HG02678 (cell line): Measurements from ENCODE around the gene ATP11A.
"Not testable (repeated sequence)": the region's sequence is repeated elsewhere in the genome, so short reads cannot be mapped to it uniquely, and the experiment has no call there.

ENCODE experiments used
- ATAC-seq: cut with Tn5 transposase; IDR thresholded peaks from one replicate; pipeline ENCODE4 v1.9.1; 2021; ENCODE audit warnings: mild to moderate bottlenecking, moderate library complexity; ENCODE audit not compliant: unreplicated experiment

The ATP11A gene

DNA sequence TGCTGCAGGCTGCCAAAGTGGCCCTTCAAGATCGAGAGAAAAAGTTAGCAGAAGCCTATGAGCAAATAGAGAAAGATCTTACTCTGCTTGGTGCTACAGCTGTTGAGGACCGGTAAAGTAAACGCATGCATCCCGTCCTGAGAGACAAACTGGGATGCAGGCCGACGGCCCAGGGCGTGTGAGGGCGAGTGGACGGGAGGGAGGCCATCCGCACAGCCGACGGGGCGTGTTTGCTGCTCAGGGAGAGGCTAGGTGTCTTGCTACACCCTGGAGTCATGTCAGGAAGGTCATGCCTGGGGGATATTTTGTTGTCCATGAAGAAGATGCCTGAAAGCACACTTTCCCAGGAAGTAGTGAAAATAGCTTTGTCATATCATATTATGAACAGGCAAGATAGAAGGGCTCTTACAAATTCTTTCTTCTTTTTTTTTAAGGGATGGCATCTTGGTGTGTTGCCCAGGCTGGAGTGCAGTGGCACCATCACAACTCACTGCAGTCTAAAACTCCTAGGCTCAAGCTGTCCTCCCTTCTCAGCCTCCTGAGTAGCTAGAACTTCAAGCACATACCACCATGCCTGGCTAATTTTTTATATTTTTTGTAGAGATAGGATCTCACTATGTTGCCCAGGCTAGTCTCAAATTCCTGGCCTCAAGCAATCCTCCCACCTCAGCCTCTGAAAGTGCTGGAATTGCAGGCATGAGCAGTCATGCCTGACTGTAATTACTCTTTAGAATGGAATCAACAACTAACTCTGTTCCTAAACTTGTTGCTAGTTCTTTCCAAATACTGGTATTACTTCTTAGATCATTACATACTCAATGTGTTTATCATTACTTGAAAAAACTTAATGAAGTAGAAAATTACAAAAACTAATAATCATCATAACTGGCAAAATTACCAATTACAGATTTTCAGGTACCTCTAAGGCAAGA, 161.5 kb downstream of the ATP11A start:
- ATAC-seq = no peak

- ATAC-seq = no peak
These were observed 162.6 kb downstream of the ATP11A start for GRCh38 chr13:112852392-112852791.

GRCh38 chr13:112852808-112853207, 163.0 kb downstream of the ATP11A start:
- ATAC-seq = no peak

DNA sequence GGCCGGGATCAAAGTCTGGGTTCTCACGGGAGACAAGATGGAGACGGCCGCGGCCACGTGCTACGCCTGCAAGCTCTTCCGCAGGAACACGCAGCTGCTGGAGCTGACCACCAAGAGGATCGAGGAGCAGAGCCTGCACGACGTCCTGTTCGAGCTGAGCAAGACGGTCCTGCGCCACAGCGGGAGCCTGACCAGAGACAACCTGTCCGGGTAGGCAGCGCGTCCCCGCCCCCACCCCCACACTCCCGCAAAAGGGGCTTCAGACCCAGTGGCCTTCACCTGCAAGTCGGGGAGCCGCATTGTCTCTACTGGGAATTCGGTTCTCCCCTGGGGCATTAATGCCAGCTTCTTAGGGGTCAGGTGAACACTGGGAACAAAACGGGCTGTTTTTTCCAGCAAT, 164.5 kb downstream of the ATP11A start:
- ATAC-seq = no peak

DNA sequence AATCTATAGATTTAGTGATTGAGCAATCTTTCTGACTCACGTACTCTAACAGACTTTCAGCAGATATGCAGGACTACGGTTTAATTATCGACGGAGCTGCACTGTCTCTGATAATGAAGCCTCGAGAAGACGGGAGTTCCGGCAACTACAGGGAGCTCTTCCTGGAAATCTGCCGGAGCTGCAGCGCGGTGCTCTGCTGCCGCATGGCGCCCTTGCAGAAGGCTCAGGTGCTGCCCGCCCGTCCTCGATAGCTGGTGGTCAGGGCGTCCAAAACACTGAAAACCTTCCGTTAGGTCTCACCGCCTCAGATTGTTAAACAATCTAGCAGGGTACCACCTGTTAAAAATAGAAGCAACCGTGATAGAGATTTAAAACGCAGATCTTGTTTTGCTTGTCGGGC, 166.0 kb downstream of the ATP11A start:
- ATAC-seq = no peak

- no peak for ATAC-seq
These were observed 168.2 kb downstream of the ATP11A start for GRCh38 chr13:112857914-112858490.

DNA sequence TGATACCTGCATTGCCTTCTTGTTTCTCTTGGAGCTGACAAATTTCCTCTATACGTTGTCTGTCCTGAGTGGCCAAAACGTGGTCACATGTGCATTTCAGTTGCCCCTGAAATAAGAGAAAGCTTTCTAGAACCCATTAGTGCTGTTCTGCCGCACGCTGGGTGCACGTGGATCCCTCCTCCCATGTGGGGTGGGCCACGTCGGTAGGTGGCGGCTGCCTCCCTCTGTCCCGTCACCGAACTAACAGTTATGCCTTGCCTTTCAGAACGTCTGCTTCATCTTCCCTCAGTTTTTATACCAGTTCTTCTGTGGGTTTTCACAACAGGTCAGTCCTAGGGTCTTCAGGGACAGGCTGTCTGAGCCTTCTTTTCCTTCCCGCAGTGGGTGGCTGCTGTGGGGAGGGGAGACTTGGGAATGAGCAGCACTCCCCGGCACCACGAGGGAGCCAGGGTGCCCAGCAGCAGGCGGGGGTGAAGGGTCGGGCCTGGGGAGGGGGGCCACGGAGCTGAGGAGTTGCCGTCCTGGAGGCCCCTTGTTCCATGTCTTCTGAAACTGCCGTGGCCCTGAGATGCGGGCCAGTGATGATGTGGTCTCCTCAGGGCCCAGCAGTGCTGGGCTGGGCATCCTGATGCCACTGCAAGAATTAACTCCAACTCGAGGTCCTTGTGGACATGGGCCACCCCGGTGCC, 169.4 kb downstream of the ATP11A start:
- ATAC-seq = no peak

DNA sequence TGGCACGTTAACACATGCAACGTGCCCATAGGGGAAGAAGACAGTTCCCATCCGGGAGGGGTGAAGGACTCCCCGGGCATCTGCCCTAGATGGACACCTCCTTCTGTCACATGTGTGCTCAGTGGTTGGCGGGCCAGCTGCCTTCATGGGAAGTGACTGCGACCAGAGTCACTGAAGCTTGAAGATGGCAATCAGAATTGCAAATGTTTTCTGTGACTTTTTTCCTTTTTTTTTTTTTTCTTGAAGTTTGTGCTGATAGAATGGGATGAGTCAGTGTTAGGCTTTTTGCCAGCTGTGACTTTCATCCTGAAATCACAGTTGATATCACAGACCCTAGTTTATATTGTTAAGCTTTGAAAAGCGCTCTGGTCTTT, 170.0 kb downstream of the ATP11A start:
- ATAC-seq = peak; percentile 96

DNA sequence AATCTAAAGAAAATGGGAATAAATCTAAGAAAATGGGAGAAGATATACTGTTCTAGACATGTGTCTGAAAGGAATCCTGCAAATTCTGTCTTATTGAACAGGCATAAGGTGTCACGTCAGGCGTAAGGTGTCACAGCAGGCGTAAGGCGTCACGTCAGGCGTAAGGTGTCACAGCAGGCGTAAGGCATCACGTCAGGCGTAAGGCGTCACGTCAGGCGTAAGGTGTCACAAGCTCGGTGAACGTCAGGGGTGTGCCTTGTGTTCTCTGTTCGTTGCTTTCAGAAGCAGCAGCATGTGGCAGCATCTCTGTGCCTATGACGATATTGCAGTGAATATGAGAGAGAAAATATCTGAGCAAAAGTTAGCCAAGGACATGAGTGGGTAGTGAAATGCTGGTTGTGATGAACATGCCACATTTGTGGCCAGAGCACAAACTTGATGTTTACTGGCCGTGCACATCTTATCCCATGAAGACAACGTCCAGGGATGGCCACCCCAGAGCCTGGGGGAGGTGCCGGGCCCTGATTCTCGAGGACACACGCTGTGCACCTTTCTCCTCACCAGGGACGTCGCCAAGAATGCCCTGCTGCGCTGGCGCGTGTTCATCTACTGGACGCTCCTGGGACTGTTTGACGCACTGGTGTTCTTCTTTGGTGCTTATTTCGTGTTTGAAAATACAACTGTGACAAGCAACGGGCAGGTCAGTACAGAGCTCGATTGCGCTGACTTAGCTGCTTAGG, 172.2 kb downstream of the ATP11A start:
- ATAC-seq = no peak

- not testable (repeated sequence) for ATAC-seq
These were observed 173.5 kb downstream of the ATP11A start for GRCh38 chr13:112863356-112863755.

GRCh38 chr13:112865478-112865877, 175.6 kb downstream of the ATP11A start:
- ATAC-seq = not testable (repeated sequence)

DNA sequence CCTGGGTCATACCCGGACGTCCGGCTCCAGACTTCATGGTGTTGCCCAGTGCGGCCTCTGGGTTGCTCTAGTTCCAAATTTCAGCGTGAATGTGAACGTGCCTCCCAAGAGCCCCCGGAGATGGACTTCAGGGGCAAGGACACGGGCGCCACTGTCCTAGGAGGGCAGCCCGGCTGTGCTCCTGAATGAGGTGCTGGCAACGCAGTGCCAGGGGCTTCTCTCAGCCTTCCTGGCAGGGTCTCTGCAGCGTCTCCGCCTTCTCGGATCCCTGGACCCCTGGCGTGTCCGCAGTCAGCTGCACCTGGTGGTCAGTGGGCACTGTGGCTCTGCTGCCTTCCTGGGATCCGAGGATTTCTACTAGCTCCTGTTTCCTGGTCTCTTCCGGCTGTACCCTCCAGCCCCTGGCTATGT, 177.5 kb downstream of the ATP11A start:
- no peak for ATAC-seq

- ATAC-seq = no peak
These were observed 178.5 kb downstream of the ATP11A start for GRCh38 chr13:112868308-112868707.

GRCh38 chr13:112869202-112870050, 179.6 kb downstream of the ATP11A start:
- ATAC-seq = no peak

DNA sequence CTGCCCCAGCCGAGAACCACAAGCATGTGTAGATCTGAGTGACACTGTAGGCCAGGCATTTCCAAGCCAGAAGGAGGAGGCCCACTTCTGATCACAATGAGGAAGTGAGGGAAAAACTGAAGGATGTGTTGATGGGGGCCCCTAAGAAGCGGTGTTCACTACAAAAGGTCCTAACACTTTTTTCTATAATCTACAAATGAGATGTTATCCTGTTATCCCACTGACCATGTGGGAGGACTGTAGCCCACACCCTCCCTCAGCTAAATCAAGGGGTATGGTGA, 180.2 kb downstream of the ATP11A start:
- no peak for ATAC-seq

DNA sequence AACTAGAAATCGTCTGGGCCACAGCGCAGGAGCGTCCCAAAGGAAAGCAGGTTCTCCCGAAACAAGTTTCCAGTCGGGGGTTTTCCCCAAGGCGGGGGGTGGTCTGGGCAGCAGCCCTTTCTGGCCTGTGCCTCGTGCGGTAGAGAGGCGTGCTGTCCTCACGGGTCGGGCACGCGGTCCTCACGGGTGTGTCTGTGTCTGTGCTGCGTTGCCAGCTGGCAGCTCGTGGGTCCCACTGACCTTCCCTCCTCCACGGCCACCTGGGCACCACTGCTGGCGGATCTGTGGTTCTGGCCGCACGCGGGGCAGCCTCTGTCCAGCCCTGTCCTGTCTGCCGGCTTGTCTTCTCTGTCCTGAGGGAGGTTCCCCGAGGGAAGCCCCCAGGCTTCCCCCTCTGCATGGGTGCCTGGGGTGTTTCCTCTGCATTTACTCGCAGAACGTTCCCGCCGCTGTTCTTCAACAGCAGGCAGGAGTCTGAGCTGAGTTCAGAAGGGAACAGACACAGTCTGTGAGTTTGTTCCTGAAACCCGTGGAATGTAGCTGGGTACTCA, 181.0 kb downstream of the ATP11A start:
- no peak for ATAC-seq

GRCh38 chr13:112871742-112872141, 181.9 kb downstream of the ATP11A start:
- no peak for ATAC-seq

DNA sequence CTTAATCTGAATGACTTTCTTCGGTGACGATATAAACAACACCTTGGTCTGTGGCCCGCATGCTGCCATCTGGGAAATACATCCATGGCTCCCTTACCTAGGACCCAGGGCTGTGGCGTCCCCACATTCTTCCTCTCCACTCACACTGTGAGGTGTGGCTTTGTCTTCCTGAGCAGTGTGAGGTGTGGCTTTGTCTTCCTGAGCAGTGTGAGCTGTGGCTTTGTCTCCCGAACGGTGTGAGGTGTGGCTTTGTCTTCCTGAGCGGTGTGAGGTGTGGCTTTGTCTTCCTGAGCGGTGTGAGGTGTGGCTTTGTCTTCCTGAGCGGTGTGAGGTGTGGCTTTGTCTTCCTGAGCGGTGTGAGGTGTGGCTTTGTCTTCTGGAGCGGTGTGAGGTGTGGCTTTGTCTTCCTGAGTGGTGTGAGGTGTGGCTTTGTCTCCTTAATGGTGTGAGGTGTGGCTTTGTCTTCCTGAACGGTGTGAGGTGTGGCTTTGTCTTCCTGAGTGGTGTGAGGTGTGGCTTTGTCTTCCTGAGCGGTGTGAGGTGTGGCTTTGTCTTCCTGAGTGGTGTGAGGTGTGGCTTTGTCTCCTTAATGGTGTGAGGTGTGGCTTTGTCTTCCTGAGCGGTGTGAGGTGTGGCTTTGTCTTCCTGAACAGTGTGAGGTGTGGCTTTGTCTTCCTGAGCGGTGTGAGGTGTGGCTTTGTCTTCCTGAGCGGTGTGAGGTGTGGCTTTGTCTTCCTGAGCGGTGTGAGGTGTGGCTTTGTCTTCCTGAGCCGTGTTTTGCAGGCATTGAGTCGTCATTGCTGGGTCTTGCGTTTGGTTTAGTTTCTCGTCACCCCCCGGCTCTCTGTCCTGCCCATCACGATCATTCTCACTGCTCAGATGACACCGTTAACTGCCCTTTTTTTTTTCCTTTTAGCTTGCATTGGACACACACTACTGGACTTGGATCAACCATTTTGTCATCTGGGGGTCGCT, 183.1 kb downstream of the ATP11A start:
- peak; percentile 41 for ATAC-seq
